SU-DHL-6 (cell line): ENCODE data around the gene ZFYVE21.

Experiments used
- H2AFZ ChIP-seq: fragments of 200-600 bp; sonication (generic); 2 replicates; pipeline ENCODE4 v1.6.1; 2014; ENCODE audit warnings: low read depth, mild to moderate bottlenecking, moderate library complexity, mixed read lengths, antibody characterized with exemption, low read length; ENCODE audit not compliant: severe bottlenecking
- H3F3A ChIP-seq: fragments of 200-600 bp; shearing (Covaris generic); 2 replicates; pipeline ENCODE4 v1.6.0; 2016; ENCODE audit warnings: antibody characterized with exemption, mild to moderate bottlenecking; ENCODE audit not compliant: insufficient read depth
- H3K27ac ChIP-seq: fragments of 200-600 bp; sonication (generic); 2 replicates; pipeline ENCODE4 v1.5.1; 2016; ENCODE audit warnings: low read depth, mild to moderate bottlenecking, low read length, moderate library complexity, mixed read lengths
- H3K27me3 ChIP-seq: fragments of 200-600 bp; sonication (generic), shearing (Covaris generic); 2 replicates; pipeline ENCODE4 v1.6.0; 2014; ENCODE audit warnings: mild to moderate bottlenecking, low read length
- H3K36me3 ChIP-seq: fragments of 200-600 bp; sonication (generic); 2 replicates; pipeline ENCODE4 v1.6.1; 2014; ENCODE audit warnings: mild to moderate bottlenecking, low read length, mixed read lengths
- H3K4me2 ChIP-seq: fragments of 300-600, 200-600 bp; shearing (Covaris generic), sonication (generic); 2 replicates; pipeline ENCODE4 v1.6.0; 2014; ENCODE audit warnings: low read length, low read depth, mild to moderate bottlenecking; ENCODE audit not compliant: poor library complexity, severe bottlenecking
- H3K4me3 ChIP-seq: fragments of 200-600 bp; sonication (generic); 2 replicates; pipeline ENCODE4 v1.5.1; 2014; ENCODE audit warnings: antibody characterized with exemption, low read length, mild to moderate bottlenecking, mixed read lengths; ENCODE audit not compliant: insufficient read depth, poor library complexity, severe bottlenecking
- H3K79me2 ChIP-seq: fragments of 200-600 bp; sonication (generic); 2 replicates; pipeline ENCODE4 v1.6.1; 2014; ENCODE audit warnings: mild to moderate bottlenecking, low read length, moderate library complexity; ENCODE audit not compliant: insufficient read depth
- H3K9ac ChIP-seq: fragments of 200-600 bp; sonication (generic); 2 replicates; pipeline ENCODE4 v1.7.0; 2014; ENCODE audit warnings: mild to moderate bottlenecking, low read length
- H3K9me2 ChIP-seq: fragments of 200-600 bp; sonication (generic); replicated peaks from 2 replicates; pipeline ENCODE4 v1.6.1; 2014; ENCODE audit warnings: low read length; ENCODE audit not compliant: insufficient read depth
- H3K9me3 ChIP-seq: fragments of 200-600 bp; sonication (generic); 2 replicates; pipeline ENCODE4 v1.6.1; 2014; ENCODE audit warnings: low read length, mixed read lengths; ENCODE audit not compliant: insufficient read depth
- H4K20me1 ChIP-seq: fragments of 200-600 bp; sonication (generic); 2 replicates; pipeline ENCODE4 v1.6.1; 2014; ENCODE audit warnings: low read depth, mild to moderate bottlenecking, antibody characterized with exemption, low read length, moderate library complexity, mixed read lengths
- EZH2phosphoT487 ChIP-seq: fragments of 200-600 bp; sonication (generic), shearing (Covaris generic); conservative IDR thresholded peaks from 2 replicates; pipeline ENCODE4 v1.6.1; 2018; ENCODE audit warnings: mild to moderate bottlenecking, antibody characterized with exemption, low read length, moderate library complexity, mixed read lengths
- TF ChIP-seq, protein P1 (sequence below): fragments of 200-600 bp; sonication (generic); IDR thresholded peaks from one replicate; pipeline ENCODE4 v1.5.1; 2017; ENCODE audit warnings: antibody characterized with exemption, mild to moderate bottlenecking, low read length, moderate library complexity; ENCODE audit not compliant: insufficient read depth, poor library complexity, severe bottlenecking

Gene ZFYVE21

DNA sequence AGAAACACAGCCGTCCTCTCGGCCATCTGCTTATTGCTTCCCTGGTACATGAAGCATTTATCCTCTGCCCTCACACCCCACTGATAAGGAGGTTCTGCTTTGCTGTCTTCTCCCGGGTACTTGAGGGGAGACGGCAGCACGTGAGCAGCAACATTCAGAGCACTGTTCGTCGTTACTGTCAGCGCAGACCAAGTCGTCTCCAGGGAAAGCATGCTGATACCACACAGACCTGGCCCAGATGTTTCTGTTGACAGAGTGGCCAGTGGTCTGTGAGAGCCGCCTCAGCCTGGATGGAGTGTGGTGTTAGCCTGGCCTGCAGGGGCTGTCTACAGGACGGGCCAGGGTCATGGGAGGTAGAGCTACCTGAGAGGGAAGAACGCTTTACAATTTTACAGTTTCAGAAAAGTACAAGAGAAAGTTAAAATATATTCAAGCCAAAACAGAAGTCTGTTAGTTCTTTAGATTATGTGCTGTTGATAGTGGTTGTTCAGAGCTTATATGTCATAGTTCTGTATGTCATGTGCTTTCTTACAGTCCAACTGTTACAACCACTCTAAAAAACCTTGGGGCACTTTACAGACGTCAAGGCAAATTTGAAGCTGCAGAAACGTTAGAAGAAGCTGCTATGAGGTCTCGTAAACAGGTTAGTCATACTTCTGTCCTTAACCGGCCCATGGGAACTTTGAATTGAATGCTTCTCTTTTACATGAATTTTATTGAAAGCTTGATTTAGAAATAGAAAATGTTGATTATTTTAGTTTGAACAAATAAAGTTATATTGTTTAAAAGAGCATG, 38.5 kb upstream of the ZFYVE21 start:
- H3K9ac ChIP-seq: no peak overlapping the region
- TF ChIP-seq EZH2phosphoT487: no peak
- TF ChIP-seq, protein P1, sequence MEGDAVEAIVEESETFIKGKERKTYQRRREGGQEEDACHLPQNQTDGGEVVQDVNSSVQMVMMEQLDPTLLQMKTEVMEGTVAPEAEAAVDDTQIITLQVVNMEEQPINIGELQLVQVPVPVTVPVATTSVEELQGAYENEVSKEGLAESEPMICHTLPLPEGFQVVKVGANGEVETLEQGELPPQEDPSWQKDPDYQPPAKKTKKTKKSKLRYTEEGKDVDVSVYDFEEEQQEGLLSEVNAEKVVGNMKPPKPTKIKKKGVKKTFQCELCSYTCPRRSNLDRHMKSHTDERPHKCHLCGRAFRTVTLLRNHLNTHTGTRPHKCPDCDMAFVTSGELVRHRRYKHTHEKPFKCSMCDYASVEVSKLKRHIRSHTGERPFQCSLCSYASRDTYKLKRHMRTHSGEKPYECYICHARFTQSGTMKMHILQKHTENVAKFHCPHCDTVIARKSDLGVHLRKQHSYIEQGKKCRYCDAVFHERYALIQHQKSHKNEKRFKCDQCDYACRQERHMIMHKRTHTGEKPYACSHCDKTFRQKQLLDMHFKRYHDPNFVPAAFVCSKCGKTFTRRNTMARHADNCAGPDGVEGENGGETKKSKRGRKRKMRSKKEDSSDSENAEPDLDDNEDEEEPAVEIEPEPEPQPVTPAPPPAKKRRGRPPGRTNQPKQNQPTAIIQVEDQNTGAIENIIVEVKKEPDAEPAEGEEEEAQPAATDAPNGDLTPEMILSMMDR: no peak
- H3K4me2 ChIP-seq: no peak overlapping the region
- H3K36me3 ChIP-seq: peaks cover 17% of the 10 kb centered on the region
- H3K27ac ChIP-seq: no peak overlapping the region
- H3K4me3 ChIP-seq: no peak overlapping the region
- no peaks in the 10 kb centered on the region for H3K79me2 ChIP-seq
- no peaks in the 10 kb centered on the region for H3K27me3 ChIP-seq
- H3K9me3 ChIP-seq: no peaks in the 10 kb centered on the region
- H3F3A ChIP-seq: peaks cover 10% of the 10 kb centered on the region; the same call in 1 of the 2 replicates
- no peak overlapping the region for H2AFZ ChIP-seq
- H4K20me1 ChIP-seq: no peaks in the 10 kb centered on the region
- no peaks in the 10 kb centered on the region for H3K9me2 ChIP-seq

GRCh38 chr14:103679351-103679750, 36.3 kb upstream of the ZFYVE21 start:
- Histone ChIP-seq H3K4me3 (no peak overlapping the region), H3K27me3 (no peaks in the 10 kb centered on the region), H3K36me3 (peaks cover 12% of the 10 kb centered on the region), H3K27ac (peak overlapping the region; percentile 38), H3K9ac (0 out of 2 replicates have a peak overlapping the region, but pooled peaks have one; percentile 0), H3K79me2 (no peaks in the 10 kb centered on the region), H3K4me2 (peak overlapping the region; percentile 32), H2AFZ (peak overlapping the region; percentile 49), H3K9me3 (no peaks in the 10 kb centered on the region), H3F3A (peaks cover 10% of the 10 kb centered on the region; the same call in 1 of the 2 replicates), H3K9me2 (no peaks in the 10 kb centered on the region), H4K20me1 (no peaks in the 10 kb centered on the region)
- TF ChIP-seq, protein P1: peak; percentile 73
- TF ChIP-seq EZH2phosphoT487: no peak

DNA sequence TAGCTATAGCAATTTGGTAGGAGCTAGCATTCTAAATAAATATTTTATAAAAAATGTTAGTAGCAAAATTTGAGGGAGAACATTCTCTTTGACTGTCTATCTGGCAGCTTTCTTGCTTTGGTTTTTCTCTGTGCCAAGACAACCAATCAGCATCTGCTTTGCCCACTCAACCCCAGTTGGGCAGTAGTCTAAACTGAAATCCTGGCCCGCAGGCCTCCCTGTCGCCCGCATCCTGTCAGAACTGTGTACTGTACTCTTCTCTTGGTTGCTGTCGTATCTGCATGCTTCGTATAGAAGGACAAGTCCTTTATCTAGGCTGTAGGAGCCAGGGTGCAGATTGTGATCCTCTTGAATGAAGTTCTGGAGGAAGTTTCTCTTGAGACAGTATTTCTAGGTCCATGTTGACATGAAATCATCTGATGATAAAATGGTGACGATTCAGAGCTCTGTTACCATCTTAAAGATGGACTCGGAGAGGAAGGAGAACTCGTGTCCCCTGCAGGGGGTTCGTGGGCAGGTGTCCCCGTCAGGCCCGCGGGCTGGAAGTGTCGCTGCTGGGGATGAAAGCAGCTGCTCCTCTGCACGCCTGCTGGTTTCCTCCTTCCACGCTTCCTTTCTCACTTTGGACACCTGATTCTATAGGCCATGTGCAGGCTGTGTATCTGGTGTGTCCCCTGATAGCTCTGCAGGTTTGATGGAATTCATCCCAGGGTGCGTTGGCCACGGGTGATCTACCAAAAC, 34.9 kb upstream of the ZFYVE21 start:
- no peaks in the 10 kb centered on the region for H3K79me2 ChIP-seq
- 0 out of 2 replicates have a peak, but pooled peaks cover 8% of the 10 kb centered on the region for H3K36me3 ChIP-seq
- no peak for TF ChIP-seq EZH2phosphoT487
- TF ChIP-seq, protein P1: no peak
- no peaks in the 10 kb centered on the region for H3K27me3 ChIP-seq
- H3K4me3 ChIP-seq: no peak overlapping the region
- no peak overlapping the region for H3K9ac ChIP-seq
- no peak overlapping the region for H3K4me2 ChIP-seq
- H3K9me2 ChIP-seq: no peaks in the 10 kb centered on the region
- H3F3A ChIP-seq: peaks cover 10% of the 10 kb centered on the region; the same call in 1 of the 2 replicates
- H3K27ac ChIP-seq: no peak overlapping the region
- H3K9me3 ChIP-seq: no peaks in the 10 kb centered on the region
- H4K20me1 ChIP-seq: no peaks in the 10 kb centered on the region
- no peak overlapping the region for H2AFZ ChIP-seq
